ENCODE measurements around the gene RARRES2.

- TF ChIP-seq EZH2phosphoT487 (IDR thresholded peaks at IDR 0.05; ENCODE audit: insufficient read depth, low read depth) (no peak), EZH2 (IDR thresholded peaks at IDR 0.05; ENCODE audit: insufficient read depth, poor library complexity, severe bottlenecking) (no peak)
Measured at GRCh38 chr7:150335774-150336112, 5.7 kb downstream of the RARRES2 start.

Measured in GM23248 (cell line).